ENCODE measurements around the gene DIO2.

Gene DIO2

DNA sequence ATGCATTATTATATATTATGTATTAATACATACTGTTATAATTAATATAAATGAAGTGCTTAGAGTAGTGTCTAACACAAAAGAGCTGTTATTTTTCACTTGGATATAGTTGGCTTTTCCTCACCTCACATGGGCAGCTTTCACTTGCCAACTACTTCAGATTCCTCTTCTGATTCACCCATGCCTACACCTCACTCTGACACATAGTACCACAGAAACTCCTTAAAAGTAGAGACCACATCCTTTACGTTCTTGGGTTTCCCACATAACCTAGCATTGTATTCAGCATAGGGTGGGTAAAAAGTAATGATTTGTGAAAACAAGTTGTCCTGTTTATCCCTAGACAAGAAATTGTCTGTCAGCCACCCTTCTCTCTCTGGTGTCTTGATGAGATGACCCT is 61.0 kb downstream of the DIO2 start:
- ATAC-seq (replicated peaks; ENCODE audit: extremely low read depth, poor library complexity, severe bottlenecking) = no peak
- H3K4me1 Mint-ChIP-seq = no peaks in the 10 kb centered on the region
- no peak for DNase-seq (ENCODE audit: low spot score in 2 of 2)
- no peaks in the 10 kb centered on the region for H3K9me3 Mint-ChIP-seq
- H3K27me3 Mint-ChIP-seq = no peaks in the 10 kb centered on the region
- H3K36me3 Mint-ChIP-seq (ENCODE audit: insufficient read depth) = no peaks in the 10 kb centered on the region
- H3K4me3 Mint-ChIP-seq = no peak overlapping the region
- no peak overlapping the region for H3K27ac Mint-ChIP-seq (ENCODE audit: low read depth)
